DND-41 (cell line): ENCODE results near the gene TRDMT1.

Source experiments
- ATAC-seq: fragments of 200-7000 bp; cut with Tn5 transposase; 3 replicates; pipeline ENCODE4 v1.9.1; 2021; ENCODE audit warnings: low read depth; ENCODE audit not compliant: insufficient read depth
- DNase-seq: peaks from one replicate; pipeline ENCODE4 v3.0.0-alpha.2; 2020
- H2AFZ ChIP-seq: 2 replicates; pipeline ENCODE4 v1.6.0; 2012; ENCODE audit warnings: low read depth, low read length
- H3K27ac ChIP-seq: 2 replicates; pipeline ENCODE4 v1.5.1; 2012; ENCODE audit warnings: low read length, inconsistent platforms
- H3K27me3 ChIP-seq: fragments of 200-600 bp; sonication (generic); 2 replicates; pipeline ENCODE4 v1.6.0; 2012; ENCODE audit warnings: low read length, mild to moderate bottlenecking, inconsistent platforms; ENCODE audit not compliant: insufficient read depth, poor library complexity
- H3K36me3 ChIP-seq: 2 replicates; pipeline ENCODE4 v1.5.1; 2012; ENCODE audit warnings: low read length, inconsistent platforms; ENCODE audit not compliant: insufficient read depth
- H3K4me1 ChIP-seq: 2 replicates; pipeline ENCODE4 v1.5.1; 2012; ENCODE audit warnings: mild to moderate bottlenecking, low read length; ENCODE audit not compliant: insufficient read depth
- H3K4me2 ChIP-seq: 2 replicates; pipeline ENCODE4 v1.6.0; 2012; ENCODE audit warnings: mild to moderate bottlenecking, moderate library complexity, low read length, inconsistent platforms; ENCODE audit not compliant: insufficient read depth
- H3K4me3 ChIP-seq, 2 experiments: fragments of 200-600 bp in 1 of 2; shearing (Covaris generic) in 1 of 2; 2 replicates each; pipeline ENCODE4 v1.5.1; 2012 to 2016; ENCODE audit warnings: inconsistent platforms in 2 of 2, low read length in 2 of 2, mild to moderate bottlenecking in 2 of 2, low read depth in 1 of 2, moderate library complexity in 1 of 2
- H3K79me2 ChIP-seq: 2 replicates; pipeline ENCODE4 v1.6.0; 2012; ENCODE audit warnings: low read length, inconsistent platforms; ENCODE audit not compliant: insufficient read depth
- H3K9ac ChIP-seq: 2 replicates; pipeline ENCODE4 v1.6.0; 2012; ENCODE audit warnings: low read depth, mild to moderate bottlenecking, inconsistent platforms, low read length, moderate library complexity
- H3K9me3 ChIP-seq: 2 replicates; pipeline ENCODE4 v1.5.1; 2012; ENCODE audit warnings: low read length, moderate library complexity, mild to moderate bottlenecking, inconsistent platforms; ENCODE audit not compliant: insufficient read depth, severe bottlenecking
- H4K20me1 ChIP-seq: 2 replicates; pipeline ENCODE4 v1.6.0; 2012; ENCODE audit warnings: low read length; ENCODE audit not compliant: insufficient read depth
- CTCF ChIP-seq: IDR thresholded peaks from 2 replicates; pipeline ENCODE4 v1.5.1; 2012; ENCODE audit warnings: borderline replicate concordance, low read length, moderate library complexity, mild to moderate bottlenecking; ENCODE audit not compliant: poor library complexity, severe bottlenecking; ENCODE audit errors: extremely low read depth
- EZH2 ChIP-seq: IDR thresholded peaks from 3 replicates; pipeline ENCODE4 v1.6.1; 2012; ENCODE audit warnings: borderline replicate concordance, low read depth, mild to moderate bottlenecking, moderate library complexity, low read length, inconsistent platforms; ENCODE audit not compliant: severe bottlenecking

Gene TRDMT1

GRCh38 chr10:17113889-17114540 lies 87.5 kb downstream of the TRDMT1 start:
- no peaks in the 10 kb centered on the region for H3K9me3 ChIP-seq
- ATAC-seq (no peak), DNase-seq (no peak)
- TF ChIP-seq EZH2 (no peak), CTCF (no peak)
- no peak overlapping the region for H3K27ac ChIP-seq
- no peaks in the 10 kb centered on the region for H4K20me1 ChIP-seq
- H3K27me3 ChIP-seq, result no peaks in the 10 kb centered on the region
- H3K4me2 ChIP-seq, result no peak overlapping the region
- no peak overlapping the region for H3K4me3 ChIP-seq
- no peak overlapping the region for H3K9ac ChIP-seq
- no peaks in the 10 kb centered on the region for H3K36me3 ChIP-seq
- H3K4me1 ChIP-seq, result no peaks in the 10 kb centered on the region
- H2AFZ ChIP-seq, result no peak overlapping the region
- no peaks in the 10 kb centered on the region for H3K79me2 ChIP-seq

DNA sequence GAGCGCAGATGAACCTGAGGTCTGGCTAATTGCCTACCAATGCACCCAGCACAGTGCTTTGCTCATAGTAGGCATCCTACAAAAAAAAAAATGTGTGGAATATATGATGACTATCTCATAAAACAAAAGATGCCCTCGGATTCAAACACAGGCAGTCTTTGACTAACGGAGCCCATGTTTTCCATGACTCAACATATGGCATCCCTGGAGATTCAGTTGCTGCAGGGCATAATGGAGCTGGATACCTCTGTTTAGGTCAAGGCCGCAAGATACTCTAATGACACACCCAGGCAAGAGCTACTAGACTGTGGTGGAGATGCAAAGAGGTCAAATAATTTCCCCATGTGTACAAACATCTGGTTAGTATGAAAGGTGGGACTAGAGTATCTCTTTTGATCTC lies 88.1 kb downstream of the TRDMT1 start:
- no peak for DNase-seq
- TF ChIP-seq CTCF, result no peak
- TF ChIP-seq EZH2, result no peak
- H3K4me1 ChIP-seq, result no peaks in the 10 kb centered on the region
- H3K9me3 ChIP-seq, result no peaks in the 10 kb centered on the region
- no peak for ATAC-seq
- no peaks in the 10 kb centered on the region for H3K36me3 ChIP-seq
- H4K20me1 ChIP-seq, result no peaks in the 10 kb centered on the region
- no peaks in the 10 kb centered on the region for H3K27me3 ChIP-seq
- H3K4me3 ChIP-seq, result no peak overlapping the region
- H2AFZ ChIP-seq, result no peak overlapping the region
- H3K9ac ChIP-seq, result no peak overlapping the region
- no peak overlapping the region for H3K4me2 ChIP-seq
- no peak overlapping the region for H3K27ac ChIP-seq
- no peaks in the 10 kb centered on the region for H3K79me2 ChIP-seq

GRCh38 chr10:17112566-17112965 lies 88.9 kb downstream of the TRDMT1 start:
- H3K4me2 ChIP-seq, result no peak overlapping the region

More at GRCh38 chr10:17112566-17112965, 88.9 kb downstream of the TRDMT1 start:
- no peak for DNase-seq
- Histone ChIP-seq H3K27ac (no peak overlapping the region), H3K4me1 (no peaks in the 10 kb centered on the region), H3K4me3 (no peak overlapping the region), H3K36me3 (no peaks in the 10 kb centered on the region), H4K20me1 (no peaks in the 10 kb centered on the region), H3K9ac (no peak overlapping the region), H3K9me3 (no peaks in the 10 kb centered on the region), H3K79me2 (no peaks in the 10 kb centered on the region), H2AFZ (no peak overlapping the region), H3K27me3 (no peaks in the 10 kb centered on the region)
- ATAC-seq, result no peak
- TF ChIP-seq CTCF (no peak), EZH2 (no peak)
